Astrocyte of the hippocampus (primary cell): Measurements from ENCODE around the gene KANSL2.
A peak's percentile ranks its signal among the peaks of the same experiment; 100 is the strongest.
"Not testable (repeated sequence)": the region's sequence is repeated elsewhere in the genome, so short reads cannot be mapped to it uniquely, and the experiment has no call there.

Experiments
- DNase-seq: peaks from one replicate; pipeline ENCODE4 v3.0.0; 2011; ENCODE audit warnings: low read depth, low spot score

Gene KANSL2, protein sequence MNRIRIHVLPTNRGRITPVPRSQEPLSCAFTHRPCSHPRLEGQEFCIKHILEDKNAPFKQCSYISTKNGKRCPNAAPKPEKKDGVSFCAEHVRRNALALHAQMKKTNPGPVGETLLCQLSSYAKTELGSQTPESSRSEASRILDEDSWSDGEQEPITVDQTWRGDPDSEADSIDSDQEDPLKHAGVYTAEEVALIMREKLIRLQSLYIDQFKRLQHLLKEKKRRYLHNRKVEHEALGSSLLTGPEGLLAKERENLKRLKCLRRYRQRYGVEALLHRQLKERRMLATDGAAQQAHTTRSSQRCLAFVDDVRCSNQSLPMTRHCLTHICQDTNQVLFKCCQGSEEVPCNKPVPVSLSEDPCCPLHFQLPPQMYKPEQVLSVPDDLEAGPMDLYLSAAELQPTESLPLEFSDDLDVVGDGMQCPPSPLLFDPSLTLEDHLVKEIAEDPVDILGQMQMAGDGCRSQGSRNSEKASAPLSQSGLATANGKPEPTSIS

GRCh38 chr12:48681710-48682532 lies at the start of gene KANSL2:
KANSL2 (minus strand) TSS chr12:48682238; CDS start chr12:48681632, 606 bp downstream.
- DNase-seq = peak; percentile 99

- no peak for DNase-seq
These were observed 46.8 kb upstream of the KANSL2 start for GRCh38 chr12:48728807-48729206.

DNA sequence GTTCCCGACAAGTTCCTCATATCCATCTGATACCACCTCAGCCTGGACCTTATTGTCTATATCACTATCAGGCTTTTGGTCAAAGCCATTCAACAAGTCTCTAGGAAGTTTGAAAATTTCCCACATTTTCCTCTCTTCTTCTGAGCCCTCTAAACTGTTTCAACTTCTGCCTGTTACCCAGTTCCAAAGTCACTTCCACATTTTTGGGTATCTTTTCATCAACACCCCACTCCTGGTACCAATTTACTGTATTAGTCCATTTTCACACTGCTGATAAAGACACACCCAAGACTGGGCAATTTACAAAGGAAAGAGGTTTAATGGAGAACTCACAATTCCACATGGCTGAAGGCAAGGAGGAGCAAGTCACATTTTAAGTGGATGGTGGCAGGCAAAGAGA lies 38.7 kb upstream of the KANSL2 start:
- not testable (repeated sequence) for DNase-seq

- DNase-seq = not testable (repeated sequence)
These were observed 38.1 kb upstream of the KANSL2 start for GRCh38 chr12:48720171-48720570.

DNA sequence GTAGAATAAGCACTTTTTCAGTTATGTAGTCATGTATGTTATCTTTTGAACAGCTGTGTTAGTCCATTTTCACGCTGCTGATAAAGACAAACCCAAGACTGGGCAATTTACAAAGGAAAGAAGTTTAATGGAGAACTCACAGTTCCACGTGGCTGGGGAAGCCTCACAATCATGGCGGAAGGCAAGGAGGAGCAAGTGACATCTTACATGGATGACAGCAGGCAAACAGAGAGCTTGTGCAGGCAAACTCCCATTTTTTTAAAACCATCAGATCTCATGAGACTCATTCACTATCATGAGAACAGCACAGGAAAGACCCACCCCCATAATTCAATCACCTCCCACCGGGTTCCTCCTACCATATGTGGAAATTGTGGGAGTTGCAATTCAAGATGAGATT lies 37.0 kb upstream of the KANSL2 start:
- not testable (repeated sequence) for DNase-seq

DNA sequence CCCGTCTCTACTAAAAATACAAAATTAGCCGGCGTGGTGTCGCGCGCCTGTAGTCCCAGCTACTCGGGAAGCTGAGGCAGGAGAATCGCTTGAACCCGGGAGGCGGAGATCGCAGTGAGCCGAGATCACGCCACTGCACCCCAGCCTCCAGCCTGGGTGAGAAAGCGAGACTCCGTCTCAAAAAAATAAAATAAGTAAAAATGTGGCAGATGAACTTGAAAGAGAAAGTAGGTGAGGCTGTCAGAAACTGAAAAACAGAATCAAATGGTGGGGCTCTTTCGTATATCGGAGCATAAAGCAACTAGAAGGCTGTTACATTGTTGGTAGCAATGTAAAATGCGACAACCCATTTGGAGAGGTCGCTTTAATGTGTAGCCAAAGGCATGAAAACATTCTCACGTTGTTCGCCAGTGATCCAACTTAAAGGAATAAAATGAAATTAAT lies 35.2 kb upstream of the KANSL2 start:
- DNase-seq = peak; percentile 14

DNA sequence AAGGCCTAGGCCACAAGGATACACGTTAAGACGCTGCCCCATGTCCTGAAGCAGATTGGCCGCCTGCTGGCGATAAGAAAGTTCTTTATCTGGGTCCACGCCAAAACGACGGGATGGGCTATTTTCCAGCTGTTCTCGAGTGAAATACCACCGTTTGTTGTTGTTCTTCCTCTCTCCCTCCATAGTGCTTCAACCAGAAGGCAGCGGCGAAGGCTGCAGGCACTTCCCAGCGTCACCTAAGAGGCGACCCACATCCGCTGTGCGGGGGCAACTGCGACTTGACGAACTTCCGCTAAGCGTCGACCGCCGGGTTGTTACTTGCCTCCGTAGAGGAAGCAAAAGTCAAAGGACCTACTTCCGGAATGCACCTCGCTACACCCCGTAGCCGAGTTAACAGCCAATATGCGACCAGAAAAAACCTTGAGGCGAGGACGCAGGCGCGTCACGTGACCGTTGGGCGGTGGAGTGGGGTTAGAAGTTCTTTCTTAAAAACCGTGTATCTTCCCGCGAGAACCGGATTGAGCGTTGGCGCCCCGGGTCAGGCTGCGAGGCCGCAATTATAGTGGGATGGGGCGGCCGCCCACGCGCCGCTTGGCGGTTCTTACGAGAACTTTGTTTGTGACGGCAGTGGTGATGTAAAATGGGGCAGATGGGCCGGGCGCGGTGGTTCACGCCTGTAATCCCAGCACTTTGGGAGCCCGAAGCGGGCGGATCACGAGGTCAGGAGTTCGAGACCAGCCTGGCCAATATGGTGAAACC lies 34.6 kb upstream of the KANSL2 start, which contains the start of gene CCNT1:
Gene CCNT1 (minus strand): TSS at position 215 of the 759 bp plus-strand sequence. CDS start 32 bp downstream, at position 183.
- DNase-seq = peak; percentile 100

DNA sequence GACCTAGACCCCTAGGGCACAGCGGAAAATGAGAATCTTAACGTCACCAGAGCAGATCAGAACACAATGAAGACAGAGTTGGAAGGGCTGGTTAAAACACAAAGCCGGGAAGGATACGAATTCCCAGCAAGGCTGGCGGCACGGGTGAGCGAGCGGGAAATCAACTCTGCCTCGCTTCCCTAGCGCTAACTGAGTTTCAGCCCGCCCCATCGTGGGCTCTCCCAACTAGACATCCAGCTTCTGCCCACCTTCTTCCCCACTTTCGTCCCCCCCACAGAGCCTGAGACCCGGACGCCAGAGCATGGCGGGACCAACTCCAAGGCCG lies 34.1 kb upstream of the KANSL2 start:
- DNase-seq = no peak

DNA sequence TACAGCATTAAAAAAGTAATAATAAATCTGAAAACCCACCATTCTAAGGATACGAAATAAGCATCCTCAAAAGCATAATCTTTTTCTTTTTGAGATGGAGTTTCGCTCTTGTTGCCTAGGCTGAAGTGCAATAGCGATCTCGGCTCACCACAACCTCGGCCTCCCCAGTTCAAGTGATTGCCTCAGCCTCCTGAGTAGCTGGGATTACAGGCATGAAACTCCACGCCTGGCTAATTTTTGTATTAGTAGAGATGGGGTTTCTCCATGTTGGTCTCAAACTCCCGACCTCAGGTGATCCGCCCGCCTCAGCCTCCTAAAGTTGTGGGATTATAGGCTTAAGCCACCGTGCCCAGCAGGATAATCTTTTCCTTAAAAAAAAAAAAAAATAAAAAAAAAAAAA lies 30.2 kb upstream of the KANSL2 start:
- DNase-seq = no peak

DNA sequence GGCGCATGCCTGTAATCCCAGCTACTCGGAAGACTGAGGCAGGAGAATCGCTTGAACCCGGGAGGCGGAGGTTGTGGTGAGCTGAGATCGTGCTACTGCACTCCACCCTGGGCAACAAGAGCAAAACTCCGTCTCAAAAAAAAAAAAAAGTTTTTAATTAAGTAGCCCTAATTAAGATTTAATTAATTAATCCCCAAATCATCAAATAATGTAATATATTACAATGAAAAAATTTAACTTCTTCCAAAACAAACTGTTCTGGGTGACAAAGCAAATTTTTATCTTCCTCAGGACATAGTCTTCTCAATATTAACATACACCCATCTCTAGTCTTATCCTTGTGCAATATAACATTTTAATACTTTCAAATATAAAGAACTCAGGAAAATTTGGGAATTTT lies 16.8 kb upstream of the KANSL2 start:
- DNase-seq = not testable (repeated sequence)

- DNase-seq = no peak
These were observed 14.6 kb upstream of the KANSL2 start for GRCh38 chr12:48696626-48697025.

DNA sequence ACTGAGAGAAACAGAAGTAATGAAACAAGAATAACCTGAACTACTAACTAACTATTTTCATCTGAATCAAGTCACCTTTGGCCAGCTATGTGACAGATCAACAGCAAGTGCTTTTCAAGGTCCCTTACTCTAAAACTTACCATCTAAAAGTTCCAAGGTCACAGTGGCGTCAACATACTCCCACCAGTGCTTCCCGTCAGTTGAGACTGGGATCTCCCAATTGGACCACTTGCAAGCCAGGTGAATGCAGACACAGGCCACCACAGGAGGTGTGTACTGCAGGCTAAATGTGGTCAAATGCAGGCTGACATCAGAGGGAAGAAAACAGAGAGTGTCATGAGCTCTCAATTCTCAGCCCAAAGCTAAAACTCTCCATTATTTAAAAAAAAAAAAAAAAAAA lies 13.8 kb upstream of the KANSL2 start:
- DNase-seq = no peak

GRCh38 chr12:48694038-48694437 lies 12.0 kb upstream of the KANSL2 start:
- DNase-seq = no peak

- DNase-seq = no peak
These were observed 11.5 kb upstream of the KANSL2 start for GRCh38 chr12:48693572-48693971.

DNA sequence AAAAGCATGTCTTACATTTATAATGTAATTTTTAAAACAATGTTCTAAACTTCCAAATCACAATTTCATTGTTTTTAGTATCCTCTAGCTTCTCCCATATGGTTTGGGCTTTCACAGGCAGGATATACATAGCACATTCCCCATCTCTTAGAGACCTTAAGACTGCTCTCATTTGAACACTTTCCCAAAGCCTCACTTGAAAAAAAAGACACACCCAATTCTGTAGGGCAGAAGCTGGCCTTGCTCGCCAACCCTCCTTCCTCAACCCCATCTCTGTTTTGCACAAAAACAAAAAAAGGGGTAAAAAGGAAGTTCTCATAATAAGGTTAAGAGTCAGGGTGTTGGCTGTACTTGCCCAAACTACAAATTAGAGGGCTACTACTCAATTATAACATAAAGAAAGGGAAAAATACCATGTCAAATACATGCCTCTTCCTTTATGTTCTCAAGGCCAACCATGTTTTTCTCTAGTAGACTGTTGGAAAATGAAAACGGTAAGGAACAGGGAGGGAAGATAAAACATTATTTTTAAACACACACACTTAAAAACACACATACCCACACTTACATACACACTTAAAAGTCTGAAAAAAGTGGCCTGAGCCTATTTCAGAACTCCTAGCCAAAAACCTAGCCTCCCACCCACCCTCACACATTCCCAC lies 9.9 kb upstream of the KANSL2 start:
- no peak for DNase-seq

- DNase-seq = no peak
These were observed 9.0 kb upstream of the KANSL2 start for GRCh38 chr12:48690990-48691389.

DNA sequence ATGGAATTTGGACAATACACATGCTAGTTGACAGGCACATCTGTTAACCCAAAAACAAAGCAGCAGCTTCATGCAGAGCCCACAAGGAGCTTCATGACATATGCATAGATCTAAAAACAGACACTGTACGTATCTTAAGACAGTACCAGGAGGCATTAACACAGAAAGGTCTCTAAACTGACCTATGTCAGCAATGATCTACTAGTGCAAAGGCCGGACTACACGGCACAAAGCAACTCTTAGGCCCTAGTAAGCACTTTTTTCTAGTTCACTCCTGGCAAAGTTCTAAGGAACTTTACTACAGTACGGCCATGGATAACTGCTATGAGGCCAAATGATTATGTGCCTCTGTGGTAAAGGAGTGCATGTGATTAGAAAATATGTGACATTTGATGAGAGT lies 8.4 kb upstream of the KANSL2 start:
- DNase-seq = no peak

- no peak for DNase-seq
These were observed 6.8 kb upstream of the KANSL2 start for GRCh38 chr12:48688836-48689235.

DNA sequence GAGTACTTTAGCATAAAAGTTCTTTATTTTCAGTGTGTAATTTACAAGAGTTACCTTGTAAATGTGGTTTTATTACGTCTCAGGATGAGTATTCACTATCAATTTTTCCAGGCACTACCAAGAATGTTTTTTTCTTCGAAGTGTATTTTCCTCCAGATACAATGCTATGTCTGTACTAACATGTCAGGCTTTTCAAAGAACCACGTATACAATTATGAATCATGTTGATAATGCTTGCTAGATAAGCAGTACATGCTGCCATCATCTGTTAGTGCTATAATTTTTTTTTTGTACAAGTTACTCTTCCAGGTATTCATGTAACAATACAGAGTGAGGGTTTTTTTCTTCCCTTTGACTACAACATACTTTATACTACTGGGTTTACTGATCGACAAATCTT lies 5.6 kb upstream of the KANSL2 start:
- DNase-seq = no peak

DNA sequence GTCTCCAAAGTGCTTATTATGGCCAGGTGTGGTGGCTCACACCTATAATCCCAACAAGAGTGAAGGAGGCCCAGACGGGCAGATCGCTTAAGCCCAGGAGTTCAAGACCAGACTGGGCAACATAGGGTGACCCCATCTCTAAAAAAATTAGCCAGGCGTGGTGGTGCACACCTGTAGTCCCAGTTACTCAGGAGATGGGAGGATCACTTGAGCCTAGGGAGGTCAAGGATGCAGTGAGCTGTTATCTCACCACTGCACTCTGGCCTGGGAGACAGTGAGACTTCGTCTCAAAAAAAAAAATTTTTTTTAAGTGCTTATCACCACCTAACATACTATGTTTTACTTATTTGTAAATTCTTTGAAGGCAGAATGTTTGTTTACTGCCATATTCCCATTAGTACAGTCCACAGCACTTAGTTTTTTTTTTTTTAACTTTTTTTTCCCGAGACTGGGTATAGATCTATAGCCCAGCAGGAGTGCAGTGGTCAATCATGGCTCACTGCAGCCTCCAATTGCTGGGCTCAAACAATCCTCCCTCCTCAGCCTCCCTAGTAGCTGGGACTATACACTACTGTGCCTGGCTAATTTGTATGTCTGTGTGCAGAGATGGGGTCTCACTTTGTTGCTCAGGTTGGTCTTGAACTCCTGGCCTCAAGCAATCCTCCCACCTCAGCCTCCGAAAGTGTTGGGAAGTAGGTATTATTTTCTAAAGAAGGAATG lies 4.7 kb upstream of the KANSL2 start:
- DNase-seq = no peak
